SK-N-MC (cell line): ENCODE results near the gene C20orf96.

Source experiments
- DNase-seq: peaks from one replicate; pipeline ENCODE4 v3.0.0-alpha.2; 2011; ENCODE audit warnings: low read depth, low spot score
- H3K27ac ChIP-seq: fragments of 200-600 bp; sonication (generic); 2 replicates; pipeline ENCODE4 v1.5.1; 2016; ENCODE audit warnings: mixed run types
- H3K36me3 ChIP-seq: fragments of 200-600 bp; sonication (generic); 2 replicates; pipeline ENCODE4 v1.6.1; 2017; ENCODE audit warnings: antibody characterized with exemption, low read length, mixed read lengths; ENCODE audit not compliant: insufficient read depth
- H3K4me3 ChIP-seq: fragments of 200-600 bp; sonication (generic); 2 replicates; pipeline ENCODE4 v1.5.1; 2016
- H3K9ac ChIP-seq: fragments of 200-600 bp; sonication (generic); 2 replicates; pipeline ENCODE4 v1.8.0; 2017; ENCODE audit warnings: mixed run types, mixed read lengths; ENCODE audit not compliant: insufficient read length
- H3K9me3 ChIP-seq: fragments of 200-600 bp; sonication (generic); 2 replicates; pipeline ENCODE4 v1.6.1; 2017; ENCODE audit warnings: low read depth, mild to moderate bottlenecking, antibody characterized with exemption, low read length, moderate library complexity, mixed read lengths
- EZH2 ChIP-seq: fragments of 200-600 bp; sonication (generic); IDR thresholded peaks from one replicate; pipeline ENCODE4 v1.6.1; 2017; ENCODE audit warnings: antibody characterized with exemption
- FOXP2 ChIP-seq: optimal IDR thresholded peaks from 2 replicates; pipeline ENCODE3; 2011; ENCODE audit warnings: mild to moderate bottlenecking, moderate library complexity; ENCODE audit not compliant: insufficient read depth; ENCODE audit errors: extremely low read length, control extremely low read depth
- POLR2AphosphoS5 ChIP-seq: IDR thresholded peaks from 2 replicates; pipeline ENCODE4 v1.6.1; 2012; ENCODE audit warnings: mild to moderate bottlenecking, low read depth, low read length, borderline replicate concordance

C20orf96 gene

GRCh38 chr20:276620-277495 lies 13.7 kb downstream of the C20orf96 start:
- Histone ChIP-seq H3K36me3 (no peaks in the 10 kb centered on the region; the same call in 1 of the 2 replicates), H3K9me3 (no peaks in the 10 kb centered on the region), H3K9ac (no peak overlapping the region), H3K4me3 (no peak overlapping the region), H3K27ac (no peak overlapping the region)
- DNase-seq = no peak
- TF ChIP-seq FOXP2 (no peak), POLR2AphosphoS5 (no peak), EZH2 (no peak)

GRCh38 chr20:275791-276190 lies 14.8 kb downstream of the C20orf96 start:
- Histone ChIP-seq H3K36me3 (no peaks in the 10 kb centered on the region; the same call in 1 of the 2 replicates), H3K27ac (no peak overlapping the region), H3K9ac (no peak overlapping the region), H3K9me3 (no peaks in the 10 kb centered on the region), H3K4me3 (no peak overlapping the region)
- no peak for DNase-seq
- TF ChIP-seq EZH2 (no peak), FOXP2 (no peak), POLR2AphosphoS5 (no peak)

GRCh38 chr20:273884-274283 lies 16.7 kb downstream of the C20orf96 start:
- H3K27ac ChIP-seq = no peak overlapping the region
- no peak overlapping the region for H3K9ac ChIP-seq
- H3K4me3 ChIP-seq = no peak overlapping the region
- no peak for DNase-seq
- no peaks in the 10 kb centered on the region; the same call in 1 of the 2 replicates for H3K36me3 ChIP-seq
- no peaks in the 10 kb centered on the region for H3K9me3 ChIP-seq
- TF ChIP-seq POLR2AphosphoS5 = no peak
- TF ChIP-seq FOXP2 = no peak
- TF ChIP-seq EZH2 = no peak

GRCh38 chr20:272718-273117 lies 17.8 kb downstream of the C20orf96 start:
- Histone ChIP-seq H3K4me3 (no peak overlapping the region), H3K9me3 (no peaks in the 10 kb centered on the region), H3K9ac (no peak overlapping the region), H3K36me3 (no peaks in the 10 kb centered on the region; the same call in 1 of the 2 replicates), H3K27ac (no peak overlapping the region)
- no peak for TF ChIP-seq FOXP2
- TF ChIP-seq EZH2 = no peak
- TF ChIP-seq POLR2AphosphoS5 = no peak
- DNase-seq = no peak

GRCh38 chr20:271528-271927 lies 19.0 kb downstream of the C20orf96 start:
- Histone ChIP-seq H3K9me3 (no peaks in the 10 kb centered on the region), H3K36me3 (no peaks in the 10 kb centered on the region; the same call in 1 of the 2 replicates), H3K9ac (no peak overlapping the region), H3K4me3 (no peak overlapping the region), H3K27ac (no peak overlapping the region)
- DNase-seq = no peak
- no peak for TF ChIP-seq POLR2AphosphoS5

GRCh38 chr20:271069-271468 lies 19.5 kb downstream of the C20orf96 start:
- DNase-seq = no peak
- no peaks in the 10 kb centered on the region; the same call in 1 of the 2 replicates for H3K36me3 ChIP-seq
- no peak for TF ChIP-seq FOXP2
- TF ChIP-seq EZH2 = no peak
- no peak for TF ChIP-seq POLR2AphosphoS5
- no peak overlapping the region for H3K4me3 ChIP-seq
- H3K9me3 ChIP-seq = no peaks in the 10 kb centered on the region
- H3K9ac ChIP-seq = no peak overlapping the region
- H3K27ac ChIP-seq = no peak overlapping the region

- no peak overlapping the region for H3K9ac ChIP-seq
- no peak overlapping the region for H3K4me3 ChIP-seq
- no peak for DNase-seq
- no peaks in the 10 kb centered on the region; the same call in 1 of the 2 replicates for H3K36me3 ChIP-seq
- TF ChIP-seq FOXP2 = no peak
- no peak for TF ChIP-seq EZH2
- no peak for TF ChIP-seq POLR2AphosphoS5
- no peak overlapping the region for H3K27ac ChIP-seq
- no peaks in the 10 kb centered on the region for H3K9me3 ChIP-seq
Measured at GRCh38 chr20:270517-270916, 20.0 kb downstream of the C20orf96 start.

GRCh38 chr20:266596-267562 lies 23.7 kb downstream of the C20orf96 start:
- peak overlapping the region; percentile 69 for H3K9ac ChIP-seq
- H3K9me3 ChIP-seq = no peaks in the 10 kb centered on the region
- DNase-seq = no peak
- TF ChIP-seq FOXP2 (no peak), EZH2 (no peak), POLR2AphosphoS5 (no peak)
- no peaks in the 10 kb centered on the region for H3K36me3 ChIP-seq
- no peak overlapping the region for H3K27ac ChIP-seq
- peak overlapping the region; percentile 80 for H3K4me3 ChIP-seq
